GM19397 (cell line): ENCODE measurements around the gene BBS1.
A peak's percentile ranks its signal among the peaks of the same experiment; 100 is the strongest.
"Not testable (repeated sequence)": the region's sequence is repeated elsewhere in the genome, so short reads cannot be mapped to it uniquely, and the experiment has no call there.

Source experiments
- ATAC-seq: cut with Tn5 transposase; IDR thresholded peaks from one replicate; pipeline ENCODE4 v1.9.1; 2021; ENCODE audit warnings: mild to moderate bottlenecking, moderate library complexity; ENCODE audit not compliant: unreplicated experiment

BBS1 gene

DNA sequence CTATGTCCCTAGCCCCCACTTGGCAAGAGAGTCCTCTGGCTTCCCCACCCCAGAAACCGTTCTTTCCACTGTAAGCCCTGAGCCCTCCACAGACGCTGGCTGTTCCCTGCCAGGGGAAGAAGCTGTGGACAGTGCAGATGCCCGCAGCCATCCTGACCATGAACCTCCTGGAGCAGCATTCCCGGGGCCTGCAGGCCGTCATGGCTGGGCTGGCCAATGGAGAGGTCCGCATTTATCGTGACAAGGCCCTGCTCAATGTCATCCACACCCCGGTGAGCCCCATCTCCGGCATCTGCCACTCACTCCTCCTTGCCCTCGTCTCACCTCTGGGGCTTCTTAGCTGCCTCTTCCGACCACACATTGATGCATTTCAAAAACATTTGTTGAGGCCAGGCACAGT, 13.2 kb downstream of the BBS1 start:
- no peak for ATAC-seq

DNA sequence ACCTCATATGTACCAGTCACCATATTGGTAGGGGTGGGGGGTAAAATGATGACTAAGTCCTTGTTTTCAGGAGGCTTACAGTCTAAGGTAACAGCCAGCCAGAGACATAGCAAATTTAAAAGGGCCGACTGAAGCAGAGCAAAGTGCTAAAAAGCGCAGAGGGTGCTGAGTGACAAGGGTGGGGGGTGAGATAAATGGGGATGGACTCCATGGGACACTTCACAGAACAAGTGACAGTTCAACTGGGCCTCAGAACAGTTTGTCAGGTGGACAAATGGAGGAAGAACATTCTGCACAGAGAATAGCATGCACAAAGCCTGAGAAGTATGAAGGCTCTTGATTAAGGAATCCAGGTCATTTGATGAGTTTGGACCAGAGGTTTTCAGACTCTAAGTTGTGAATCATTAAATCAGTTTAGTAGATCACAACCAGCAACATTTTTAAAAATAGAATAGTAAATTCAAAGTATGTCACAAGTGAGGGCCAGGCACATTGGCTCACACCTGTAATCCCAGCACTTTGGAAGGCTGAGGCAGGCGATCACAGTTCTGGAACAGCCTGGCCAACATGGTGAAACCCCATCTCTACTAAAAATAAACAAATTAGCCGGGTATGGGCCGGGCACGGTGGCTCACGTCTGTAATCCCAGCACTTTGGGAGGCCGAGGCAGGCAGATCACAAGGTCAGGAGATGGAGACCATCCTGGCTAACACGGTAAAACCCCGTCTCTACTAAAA, 14.0 kb downstream of the BBS1 start:
- no peak for ATAC-seq

DNA sequence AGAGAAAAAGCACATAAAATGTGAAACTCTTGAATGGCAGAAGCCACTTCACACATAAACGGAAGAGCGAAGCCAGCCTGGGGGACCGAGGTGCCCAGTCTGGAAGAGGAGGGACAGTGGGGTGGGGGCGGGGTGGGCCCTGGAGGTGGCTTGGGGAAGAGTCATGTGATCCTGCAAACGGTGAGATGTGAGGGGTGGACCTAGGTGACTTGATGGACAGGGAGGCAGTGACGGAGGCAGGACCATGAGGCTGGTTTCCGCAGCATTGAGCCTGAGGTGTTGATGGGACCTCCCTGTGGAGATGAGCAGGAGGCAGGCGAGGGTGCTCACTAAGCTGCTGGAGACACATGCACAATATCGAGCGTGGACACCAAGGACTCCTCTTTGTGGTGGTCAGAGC, 18.6 kb downstream of the BBS1 start:
- ATAC-seq, result no peak

DNA sequence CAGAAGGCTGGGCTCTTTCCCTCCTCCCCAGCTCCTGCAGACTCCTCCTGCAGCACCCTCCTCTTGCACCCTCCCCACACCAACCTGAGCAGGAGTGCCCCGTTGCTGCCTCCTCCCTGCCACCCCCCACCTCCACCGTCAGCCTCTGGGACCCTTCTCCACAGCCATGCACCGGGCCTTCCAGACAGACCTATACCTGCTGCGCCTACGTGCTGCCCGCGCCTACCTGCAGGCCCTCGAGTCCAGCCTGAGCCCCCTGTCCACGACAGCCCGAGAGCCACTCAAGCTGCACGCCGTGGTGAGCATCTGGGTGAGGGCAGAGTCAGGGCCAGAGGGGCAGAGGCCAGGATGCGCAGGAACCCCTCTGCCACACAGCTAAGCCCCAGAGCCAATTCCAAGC, 19.2 kb downstream of the BBS1 start:
- no peak for ATAC-seq

DNA sequence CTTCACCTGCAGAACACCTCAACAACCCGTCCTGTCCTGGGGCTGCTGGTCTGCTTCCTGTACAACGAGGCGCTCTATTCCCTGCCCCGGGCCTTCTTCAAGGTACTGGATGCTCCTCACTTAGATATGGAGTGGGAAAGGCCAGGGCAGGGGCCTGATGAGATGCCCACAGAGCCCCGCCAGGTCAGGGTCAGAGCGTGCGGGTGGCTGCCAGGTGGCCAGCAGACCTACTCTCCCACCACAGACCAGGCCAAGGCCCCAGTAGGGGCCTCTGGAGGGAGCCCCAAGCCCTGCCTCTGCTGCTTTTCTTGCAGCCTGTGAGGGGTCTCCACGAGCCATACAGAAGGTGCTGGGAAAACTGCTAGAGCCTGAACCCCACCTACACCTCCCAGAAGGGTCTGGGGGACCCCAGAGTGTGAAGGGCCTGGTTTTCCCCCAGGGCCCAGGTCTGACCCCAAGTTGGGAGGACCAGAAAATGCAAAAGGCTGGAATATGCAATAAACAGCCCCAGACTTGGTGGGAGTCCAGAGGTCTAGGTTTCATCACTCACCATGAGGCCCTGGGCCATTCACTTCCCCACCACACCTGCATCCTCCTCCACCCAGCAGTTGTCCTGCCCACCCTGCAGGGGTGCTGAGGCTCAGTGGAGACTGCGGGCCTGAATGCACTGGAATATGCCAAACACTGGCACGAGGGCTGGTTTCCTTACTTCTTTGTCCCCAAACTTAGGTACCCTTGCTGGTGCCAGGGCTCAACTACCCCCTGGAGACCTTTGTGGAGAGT, 20.7 kb downstream of the BBS1 start:
- ATAC-seq, result no peak

DNA sequence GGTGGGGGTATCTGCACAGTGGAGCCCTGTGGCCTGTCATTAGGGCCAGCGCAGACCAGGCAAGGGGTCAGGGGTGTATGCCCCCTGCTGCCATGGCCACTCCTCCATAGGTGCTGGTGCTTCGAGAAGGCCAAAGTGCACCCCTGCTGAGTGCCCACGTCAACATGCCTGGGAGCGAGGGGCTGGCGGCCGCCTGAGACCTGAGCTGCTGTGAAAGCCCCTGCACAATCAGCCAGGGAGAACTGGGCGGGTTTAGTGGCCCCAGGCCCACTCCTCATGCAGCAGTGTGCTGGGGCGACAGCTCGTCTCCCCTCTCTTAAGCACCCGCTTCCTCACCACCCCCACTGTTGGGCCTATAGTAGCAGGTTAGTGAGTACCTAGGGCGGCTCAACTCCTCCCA, 21.4 kb downstream of the BBS1 start:
- ATAC-seq, result no peak

DNA sequence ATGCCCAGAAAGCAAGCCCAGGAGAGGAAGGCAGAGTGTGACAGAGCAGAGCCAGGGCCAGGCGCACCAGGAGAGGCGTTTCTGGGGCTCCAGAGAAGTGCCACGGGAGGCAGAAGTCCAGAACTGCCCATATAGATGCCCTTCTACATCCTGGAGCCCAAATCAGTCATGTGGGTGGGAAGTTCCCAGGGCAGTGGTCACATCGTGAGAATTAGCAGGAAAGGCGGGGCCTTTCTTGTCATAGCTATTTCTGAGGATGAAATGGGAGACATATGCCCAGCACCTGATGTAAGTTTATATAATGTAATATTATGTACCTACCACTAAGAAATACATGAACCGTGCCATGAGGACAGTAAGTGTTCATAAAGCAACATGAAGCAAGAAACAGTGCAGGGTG, 22.3 kb downstream of the BBS1 start:
- no peak for ATAC-seq

DNA sequence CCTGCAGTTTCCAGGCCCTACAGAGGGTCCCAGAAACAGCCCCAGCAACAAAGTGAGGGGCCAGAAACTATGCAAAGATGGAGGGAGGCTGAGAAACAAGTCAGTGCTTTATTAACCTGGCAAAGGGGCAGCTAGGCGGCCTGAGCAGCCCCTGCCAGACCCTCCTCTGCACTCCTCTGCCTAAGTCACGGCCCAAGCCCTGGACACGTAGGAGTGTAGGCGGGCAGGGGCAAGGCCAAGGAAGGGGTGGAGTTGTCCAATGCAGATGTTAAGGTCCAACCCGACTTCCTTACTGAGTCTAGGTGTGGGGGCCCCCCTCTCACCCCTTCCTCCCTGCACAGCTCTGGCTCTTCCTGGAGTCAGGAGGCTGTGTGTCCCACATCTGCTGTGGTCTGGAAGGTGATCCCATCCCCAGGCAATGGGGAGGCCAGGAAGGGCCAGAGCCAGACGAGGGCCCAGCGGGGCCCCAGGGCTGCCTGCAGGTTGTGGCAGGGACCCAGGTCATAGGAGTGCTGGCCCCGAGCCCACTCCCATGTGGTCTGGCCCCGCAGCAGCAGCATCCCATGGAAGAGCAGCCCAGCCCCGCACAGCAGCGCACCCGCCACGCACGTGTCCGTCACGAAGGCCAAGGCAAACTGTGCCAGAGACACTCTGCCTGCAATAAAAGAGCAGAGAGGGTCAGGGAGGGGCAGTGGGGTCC, 28.9 kb downstream of the BBS1 start:
- no peak for ATAC-seq

DNA sequence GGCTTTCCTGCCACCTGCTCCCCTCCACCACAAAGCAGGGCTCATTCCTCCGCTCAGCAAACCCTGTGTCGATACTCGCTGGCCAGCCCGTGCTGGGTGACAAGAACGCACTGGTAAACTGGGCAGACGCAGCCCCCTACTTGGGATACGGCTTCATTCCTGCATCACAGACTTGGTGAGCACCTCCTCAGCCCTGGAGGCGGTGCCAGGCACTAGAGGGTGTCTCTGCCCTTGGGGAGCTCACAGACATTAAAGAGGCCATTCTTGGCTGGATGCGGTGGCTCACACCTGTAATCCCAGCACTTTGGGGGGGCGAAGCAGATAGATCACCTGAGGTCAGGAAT, 29.4 kb downstream of the BBS1 start:
- no peak for ATAC-seq

DNA sequence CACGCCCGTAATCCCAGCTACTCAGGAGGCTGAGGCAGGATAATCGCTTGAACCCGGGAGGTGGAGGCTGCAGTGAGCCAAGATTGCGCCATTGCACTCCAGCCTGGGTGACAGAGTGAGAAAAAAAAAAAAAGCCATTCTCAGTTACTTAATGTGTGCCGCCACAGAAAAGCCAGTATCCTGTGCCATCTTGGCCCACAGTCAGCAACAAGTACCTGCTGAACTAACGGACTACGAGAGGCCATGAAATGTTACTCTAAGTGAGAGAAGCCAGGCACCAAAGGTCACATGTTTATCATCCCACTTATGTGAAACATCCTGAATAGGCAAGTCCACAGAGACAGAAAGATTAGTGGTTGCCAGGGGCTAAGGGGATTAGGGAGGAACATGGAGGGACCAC, 30.2 kb downstream of the BBS1 start:
- not testable (repeated sequence) for ATAC-seq

DNA sequence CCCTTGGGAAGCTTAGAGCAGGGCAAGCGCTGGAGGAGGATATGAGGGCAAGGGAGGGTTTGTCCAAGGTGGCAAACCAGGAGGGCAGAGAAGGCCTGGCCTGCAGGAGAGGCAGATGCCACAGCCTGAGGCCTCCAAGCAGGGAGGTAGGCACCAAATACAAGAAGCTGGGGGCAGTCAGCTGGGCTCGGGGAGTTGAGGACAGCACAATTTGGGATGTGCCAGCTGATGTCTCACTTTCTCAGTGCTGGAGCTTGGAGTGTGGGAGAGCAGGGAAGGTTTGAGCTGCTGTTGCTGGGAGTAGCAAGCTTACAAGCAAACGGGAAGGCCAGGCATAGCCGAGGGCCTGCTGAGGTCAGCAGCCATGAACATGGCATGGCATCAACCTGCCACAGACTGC, 31.5 kb downstream of the BBS1 start:
- no peak for ATAC-seq

DNA sequence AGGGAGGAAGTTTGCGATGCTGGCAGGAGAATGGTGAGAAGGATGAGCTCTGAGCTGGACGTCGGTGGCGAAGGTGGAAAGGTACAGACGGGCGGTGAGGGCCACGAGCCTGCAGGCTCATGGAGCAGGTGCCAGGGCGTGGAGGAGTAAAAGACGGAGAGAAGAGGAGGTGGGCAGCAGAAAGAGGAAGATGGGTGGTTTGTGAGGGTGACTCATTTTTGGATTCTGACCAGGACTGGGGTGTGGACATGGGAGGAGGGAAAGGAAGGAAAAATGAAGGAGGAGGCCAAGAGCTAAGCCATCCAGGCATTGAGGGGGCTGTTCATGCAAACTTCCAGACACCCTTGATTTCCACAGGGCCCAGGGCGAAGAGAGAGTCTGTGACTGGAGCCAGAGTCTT, 31.9 kb downstream of the BBS1 start:
- no peak for ATAC-seq

DNA sequence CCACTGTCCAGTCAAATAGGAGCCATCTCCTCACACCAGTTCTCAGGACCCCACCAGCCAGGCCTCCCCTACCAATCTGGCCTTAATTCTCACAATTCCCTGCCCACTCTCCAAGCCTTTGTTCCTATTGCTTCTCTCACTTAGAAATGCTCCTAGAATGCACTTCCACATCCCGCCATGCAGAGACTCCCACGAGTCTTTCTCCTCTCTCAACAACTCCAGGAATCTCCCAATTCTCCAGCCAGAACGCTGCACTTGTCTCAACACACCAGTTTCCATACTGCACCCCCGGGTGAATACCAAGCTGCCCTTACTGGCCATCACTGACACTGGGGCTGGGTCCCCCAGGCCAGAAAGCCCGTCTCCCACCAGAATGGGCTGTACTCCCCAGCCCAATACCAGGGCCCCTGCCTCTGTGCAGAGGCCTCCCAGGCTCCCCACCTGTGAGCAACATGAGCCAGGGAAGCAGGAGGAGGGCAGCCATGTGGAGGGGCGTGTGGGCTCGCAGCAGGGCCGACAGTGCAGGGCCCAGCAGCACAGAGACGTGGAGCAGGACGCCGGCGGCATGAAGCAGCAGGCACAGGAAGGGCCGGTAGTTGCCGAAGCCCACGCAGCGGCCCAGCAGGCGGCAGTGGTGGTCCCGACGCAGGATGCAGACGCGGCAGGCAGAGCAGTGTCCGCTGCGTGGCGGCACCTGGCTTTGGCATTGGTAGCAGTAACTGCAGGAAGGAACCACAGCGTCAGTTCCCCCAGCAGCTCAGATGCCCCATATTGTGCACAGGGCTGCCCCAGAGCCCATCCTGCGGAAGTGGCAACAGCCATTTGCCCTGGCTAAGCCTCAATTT, 33.0 kb downstream of the BBS1 start:
- no peak for ATAC-seq

DNA sequence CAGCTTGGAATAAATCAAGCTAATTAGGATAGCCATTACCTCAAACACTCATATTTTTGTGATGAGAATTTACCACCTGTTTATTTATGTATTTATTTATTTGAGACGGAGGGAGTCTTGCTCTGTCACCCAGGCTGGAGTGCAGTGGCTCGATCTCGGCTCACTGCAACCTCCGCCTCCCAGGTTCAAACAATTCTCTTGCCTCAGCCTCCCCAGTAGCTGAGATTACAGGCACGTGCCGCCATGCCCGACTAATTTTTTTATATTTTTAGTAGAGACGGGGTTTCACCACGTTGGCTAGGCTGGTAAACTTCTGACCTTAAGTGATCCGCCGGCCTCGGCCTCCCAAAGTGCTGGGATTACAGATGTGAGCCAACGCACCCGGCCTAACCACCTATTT, 34.5 kb downstream of the BBS1 start:
- not testable (repeated sequence) for ATAC-seq

DNA sequence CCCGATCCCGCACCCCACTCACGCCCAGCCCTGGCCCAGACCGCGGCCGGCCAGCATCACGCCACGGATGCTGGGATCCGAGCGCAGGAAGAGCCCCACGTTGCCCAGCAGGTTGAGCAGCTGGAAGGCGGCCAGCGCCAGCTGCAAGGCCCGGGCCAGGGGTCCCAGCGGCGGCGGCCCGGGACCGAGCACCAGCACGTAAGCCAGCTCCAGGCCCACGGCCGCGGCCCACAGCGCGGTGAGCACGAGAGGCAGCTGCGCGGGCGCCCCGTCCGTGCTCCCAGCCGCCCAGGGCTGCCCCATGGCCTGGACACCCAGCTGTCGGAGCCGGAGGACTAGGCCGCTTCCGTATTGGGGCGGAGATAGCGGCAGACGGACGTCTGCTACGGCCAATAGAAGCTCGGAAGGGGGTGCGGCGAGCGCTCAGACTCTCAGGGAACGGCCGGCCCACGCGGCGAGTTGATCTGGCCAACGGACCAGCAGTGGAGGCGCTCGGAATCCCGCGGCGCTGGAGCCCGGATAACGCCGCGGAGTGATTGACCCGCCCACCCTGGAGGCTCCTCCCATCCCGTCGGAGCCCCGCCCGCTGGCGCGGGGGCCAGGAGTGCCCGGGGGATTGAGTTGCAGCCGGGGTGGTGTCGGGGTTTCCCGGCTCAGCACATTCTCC, 35.4 kb downstream of the BBS1 start, which contains the start of gene ZDHHC24:
Gene ZDHHC24, minus strand, starts transcription at position 348 of the 667 bp plus-strand sequence. Its CDS starts 45 bp downstream, at position 303.
- ATAC-seq, result peak; percentile 83

DNA sequence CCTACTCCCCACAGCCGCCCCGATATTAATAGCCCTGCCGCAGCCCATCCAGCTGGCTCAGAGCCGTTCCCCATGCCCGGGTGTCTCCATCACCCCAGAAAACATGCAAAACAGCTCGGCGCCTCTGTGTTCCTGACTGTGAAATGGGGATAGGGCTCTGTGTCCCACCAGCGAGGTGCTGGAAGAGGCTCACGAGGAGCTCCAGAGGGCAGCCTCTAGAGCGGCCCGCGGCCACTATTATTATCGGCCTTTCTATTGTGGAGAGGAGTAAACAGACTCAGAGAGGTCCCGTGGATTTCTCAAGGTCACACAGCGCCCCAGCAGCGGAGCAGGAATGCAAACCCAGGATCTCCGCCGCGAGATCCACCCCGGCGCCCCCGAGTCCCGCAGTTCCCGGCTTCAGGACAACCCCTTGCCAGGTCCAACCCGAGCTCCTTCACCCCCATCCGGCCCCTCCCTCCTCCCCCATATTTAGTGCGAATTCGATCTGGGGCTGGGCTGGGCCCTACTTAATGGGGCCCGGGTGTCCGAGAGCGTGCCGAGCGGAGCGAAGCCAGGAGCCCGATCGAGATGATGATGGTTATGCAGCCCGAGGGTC, 36.0 kb downstream of the BBS1 start, which contains the start of gene ACTN3:
Gene ACTN3, plus strand, starts transcription at position 536 of the 598 bp plus-strand sequence. Its CDS starts 35 bp downstream, at position 571.
- ATAC-seq, result no peak

DNA sequence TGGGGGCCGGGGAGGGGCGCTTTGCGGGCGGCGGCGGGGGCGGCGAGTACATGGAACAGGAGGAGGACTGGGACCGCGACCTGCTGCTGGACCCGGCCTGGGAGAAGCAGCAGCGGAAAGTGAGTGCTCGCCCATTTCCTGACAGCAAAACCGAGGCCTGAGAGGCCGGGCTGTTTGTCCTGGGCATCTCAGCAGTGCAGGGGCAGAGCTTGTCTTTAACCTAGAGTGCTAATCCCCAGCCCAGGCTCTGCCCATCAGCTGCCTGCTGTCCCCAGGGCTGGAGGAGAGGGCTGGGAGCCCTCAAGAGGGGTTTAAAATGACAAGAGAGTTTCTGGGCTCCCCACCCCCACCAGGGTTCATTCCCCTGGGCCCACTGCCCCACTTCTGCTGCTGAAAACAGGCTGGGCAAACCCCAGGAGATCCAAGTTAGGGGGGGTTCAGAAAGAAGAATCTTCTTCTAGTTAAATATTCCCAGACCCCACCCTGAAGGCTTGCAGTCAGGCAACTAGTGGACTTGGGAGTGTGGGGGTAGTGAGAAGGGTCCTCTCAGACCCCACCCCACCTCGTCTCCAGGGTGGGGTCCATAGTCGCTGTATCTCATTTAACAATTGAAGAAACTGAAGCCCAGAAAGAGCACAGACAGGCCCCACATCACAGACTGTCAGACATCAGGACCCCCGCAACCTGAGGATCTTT, 36.7 kb downstream of the BBS1 start:
- ATAC-seq, result no peak

DNA sequence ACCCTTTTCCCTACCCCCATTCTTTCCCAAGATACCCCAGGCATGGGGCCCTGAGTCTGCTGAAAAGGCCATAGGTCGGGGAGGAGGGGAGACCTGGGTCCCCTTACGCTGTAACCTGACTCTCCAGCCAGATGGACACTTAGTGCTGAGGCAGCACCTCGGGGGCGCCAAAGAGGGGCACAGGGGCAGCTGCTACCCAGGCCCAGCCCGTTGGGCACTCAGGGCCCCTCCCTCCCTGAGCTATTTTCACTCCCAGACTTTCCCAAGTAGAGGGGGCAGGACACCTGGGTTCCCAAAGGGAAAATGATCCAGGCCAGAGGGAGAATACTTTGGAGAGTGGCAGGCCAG, 37.2 kb downstream of the BBS1 start:
- no peak for ATAC-seq

DNA sequence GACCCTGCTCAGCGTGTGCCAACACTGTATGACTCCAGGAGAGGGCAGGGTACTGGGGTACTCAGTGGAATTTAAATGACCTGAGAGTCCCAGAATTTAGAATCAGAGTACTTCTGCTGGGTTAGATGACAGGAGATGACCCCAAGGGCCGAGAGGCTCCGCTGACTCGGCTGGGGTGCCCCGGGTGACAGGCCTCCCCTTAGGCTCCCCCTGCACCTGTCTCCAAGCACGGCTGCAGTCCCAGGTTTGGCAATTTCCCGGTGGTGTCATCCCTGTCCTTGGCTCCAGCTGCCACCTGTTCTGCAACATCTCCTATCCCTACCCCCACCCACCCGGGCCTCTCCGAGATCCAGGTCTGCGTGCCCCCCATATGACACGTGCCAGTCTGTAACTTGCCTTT, 37.6 kb downstream of the BBS1 start:
- no peak for ATAC-seq
